NCI-H526 (cell line): ENCODE results near the gene ARFGAP1.

ENCODE experiments used
- DNase-seq, 2 experiments: peaks; one replicate each; lab custom pipeline; 2025; lab: John Stamatoyannopoulos, UW

The ARFGAP1 gene

DNA sequence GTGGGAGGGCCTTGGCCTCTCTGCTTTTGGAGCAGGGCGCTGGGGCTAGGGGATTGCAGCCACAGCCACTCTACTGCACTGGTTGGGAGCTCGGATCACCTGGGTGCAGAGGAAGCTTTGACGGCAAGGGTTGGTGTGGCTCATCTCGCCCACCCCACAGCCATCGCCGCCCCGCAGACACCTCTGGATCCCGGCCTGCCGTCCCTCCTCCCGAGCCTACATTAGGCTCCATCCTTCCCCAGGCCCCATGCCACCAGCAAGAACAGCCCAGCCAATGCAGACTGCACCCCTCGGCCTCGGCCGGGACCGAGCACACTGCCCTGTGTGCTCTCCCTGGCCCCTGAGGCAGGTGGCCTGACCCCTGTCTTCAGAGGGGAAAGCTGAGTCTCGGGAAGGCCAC, 12.1 kb upstream of the ARFGAP1 start:
- DNase-seq = no peak

GRCh38 chr20:63261060-63261794, 11.4 kb upstream of the ARFGAP1 start:
- DNase-seq = no peak

- no peak for DNase-seq
Observed at GRCh38 chr20:63261795-63262528, 10.7 kb upstream of the ARFGAP1 start.

GRCh38 chr20:63262836-63263235, 9.8 kb upstream of the ARFGAP1 start:
- DNase-seq = no peak

- DNase-seq = no peak
Observed at GRCh38 chr20:63264000-63264399, 8.6 kb upstream of the ARFGAP1 start.

DNA sequence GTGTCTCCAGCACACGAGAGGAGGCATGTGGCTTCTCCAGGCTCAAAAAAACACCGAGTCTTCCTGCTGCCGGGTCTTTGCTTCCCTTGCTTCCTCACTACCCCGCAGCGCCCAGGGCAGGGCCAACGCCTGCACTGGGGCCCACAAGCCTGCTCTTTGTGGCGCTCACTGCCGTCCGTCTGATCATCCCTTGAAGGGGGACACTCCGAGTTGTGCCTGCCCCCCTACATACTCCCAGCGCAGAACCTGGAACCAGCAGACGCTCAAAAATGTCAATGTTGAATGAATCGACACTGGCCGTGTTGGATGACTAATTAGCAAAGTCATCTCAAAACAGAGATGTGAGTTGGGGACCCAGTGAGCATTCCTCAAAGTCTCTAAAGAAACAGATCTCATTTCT, 8.1 kb upstream of the ARFGAP1 start:
- DNase-seq = no peak

DNA sequence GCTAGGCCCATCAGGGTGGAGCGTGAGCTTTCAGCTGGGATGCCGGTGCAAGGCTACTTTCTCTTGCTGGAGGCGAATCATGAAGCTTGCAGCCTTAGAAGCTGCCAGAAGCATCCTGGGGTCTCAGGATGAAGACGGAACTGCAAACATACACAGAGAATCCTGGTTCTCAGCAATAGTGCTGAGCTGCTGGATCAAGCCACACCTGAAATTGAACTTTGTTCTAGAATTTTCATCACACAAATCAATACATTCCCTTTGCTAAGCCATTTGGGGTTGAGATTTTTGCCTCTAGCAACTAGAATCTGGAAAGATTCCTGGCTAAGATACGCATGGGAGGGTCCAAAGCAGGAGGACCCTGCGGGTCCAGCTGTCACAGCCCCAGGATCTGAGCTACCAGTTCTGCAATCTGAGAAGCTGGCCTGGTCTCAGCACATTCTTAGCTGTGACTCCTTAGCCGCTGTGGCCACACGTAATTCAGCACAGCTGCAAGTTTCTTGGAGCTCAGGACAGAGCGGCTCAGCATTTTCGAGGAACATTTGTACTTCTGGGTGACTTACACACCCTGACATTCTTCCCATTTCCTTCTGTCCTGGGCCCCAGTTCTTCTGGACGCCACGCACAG, 6.6 kb upstream of the ARFGAP1 start:
- no peak for DNase-seq

DNA sequence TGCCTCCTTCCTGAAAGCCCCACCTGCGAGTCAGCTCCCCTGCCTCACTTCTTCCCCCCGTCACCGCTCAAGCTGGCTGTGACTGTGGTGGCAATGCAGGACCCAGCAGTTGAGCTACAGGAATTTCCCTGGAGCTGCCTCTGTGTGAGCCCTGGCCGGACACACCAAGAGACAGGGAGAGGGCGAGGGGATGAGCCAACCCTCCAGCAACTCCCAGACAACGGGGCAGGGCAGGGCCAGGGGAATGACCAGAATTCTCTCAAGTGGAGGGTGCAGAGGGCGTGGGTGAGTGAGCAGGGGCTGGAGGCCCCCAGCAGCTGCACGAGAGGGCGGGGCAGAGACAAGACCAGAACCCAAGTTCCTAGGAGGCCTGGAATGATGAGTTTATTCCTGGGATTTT, 4.9 kb upstream of the ARFGAP1 start:
- no peak for DNase-seq

DNA sequence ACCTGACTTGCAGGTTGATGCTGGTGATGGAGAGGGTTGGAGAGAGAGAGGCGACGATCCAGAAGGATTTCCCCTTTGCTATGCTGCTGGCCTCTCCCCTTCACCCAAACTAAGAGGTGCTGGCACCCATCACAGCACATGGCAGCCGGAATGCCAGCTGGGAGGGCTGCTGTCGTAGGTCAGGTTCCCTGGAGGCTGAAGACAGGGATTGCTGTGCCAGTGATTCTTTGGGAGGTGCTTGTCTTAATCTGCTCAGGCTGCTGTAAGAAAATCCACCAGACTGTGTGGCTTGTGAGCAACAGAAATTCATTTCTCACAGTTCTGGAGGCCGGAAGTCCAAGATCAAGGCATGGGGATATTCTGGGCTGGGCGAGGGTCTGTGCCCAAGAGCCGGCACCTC, 4.4 kb upstream of the ARFGAP1 start:
- no peak for DNase-seq

DNA sequence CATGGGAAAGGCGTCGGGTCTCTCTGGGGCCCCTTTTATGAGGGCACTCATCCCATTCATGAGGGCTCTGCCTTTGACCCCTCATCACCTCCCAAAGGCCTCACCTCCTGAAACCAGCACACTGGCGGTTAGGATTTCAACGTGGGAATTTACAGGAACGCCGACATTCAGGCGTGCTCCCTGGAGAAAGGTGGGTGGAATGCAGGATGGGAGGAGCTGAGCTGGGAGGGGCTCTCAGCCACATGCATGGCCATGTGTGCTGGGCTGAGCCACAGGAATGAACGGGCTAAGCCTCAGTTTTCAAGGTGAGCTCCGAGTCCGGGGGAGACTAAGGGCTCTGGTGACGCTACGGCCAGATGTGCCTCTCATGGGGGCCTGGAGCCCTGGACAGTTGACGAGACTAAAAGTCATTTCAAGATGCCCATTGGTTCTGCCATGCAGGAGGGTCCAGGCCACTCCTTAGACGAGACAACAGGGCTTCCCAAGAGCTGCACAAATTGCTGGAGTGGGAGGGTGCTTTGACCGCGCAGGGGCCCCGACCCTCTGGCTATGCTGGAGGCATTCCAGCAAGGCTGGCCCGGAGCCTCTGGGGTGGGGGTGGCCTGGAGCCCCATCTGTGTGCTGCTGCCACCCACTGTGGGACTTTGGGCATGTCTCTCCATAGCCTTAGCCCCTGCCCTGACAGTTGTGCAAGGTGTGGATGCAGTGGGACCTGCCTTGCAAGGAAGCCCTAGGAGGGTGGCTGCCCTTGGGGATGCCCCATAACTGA, 3.8 kb upstream of the ARFGAP1 start:
- no peak for DNase-seq

DNA sequence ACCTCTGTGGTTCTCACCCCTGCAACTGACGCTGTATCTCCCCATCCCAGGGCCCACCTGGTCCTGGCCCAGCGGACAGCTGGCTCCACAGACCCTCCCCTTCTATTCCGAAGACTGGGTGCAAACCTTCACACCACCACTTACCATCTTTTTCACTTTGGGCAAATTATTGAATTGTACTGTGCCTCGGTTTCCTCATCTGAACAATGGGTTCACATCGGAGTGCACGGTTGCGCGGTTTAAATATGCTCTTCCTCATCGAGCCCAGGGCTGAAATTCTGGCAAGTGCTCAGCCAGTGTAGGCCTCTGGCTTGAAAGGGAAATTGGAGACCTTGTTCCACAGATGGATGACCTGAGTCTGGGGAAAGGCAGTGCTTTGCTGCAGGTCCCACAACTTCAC, 2.9 kb upstream of the ARFGAP1 start:
- no peak for DNase-seq

DNA sequence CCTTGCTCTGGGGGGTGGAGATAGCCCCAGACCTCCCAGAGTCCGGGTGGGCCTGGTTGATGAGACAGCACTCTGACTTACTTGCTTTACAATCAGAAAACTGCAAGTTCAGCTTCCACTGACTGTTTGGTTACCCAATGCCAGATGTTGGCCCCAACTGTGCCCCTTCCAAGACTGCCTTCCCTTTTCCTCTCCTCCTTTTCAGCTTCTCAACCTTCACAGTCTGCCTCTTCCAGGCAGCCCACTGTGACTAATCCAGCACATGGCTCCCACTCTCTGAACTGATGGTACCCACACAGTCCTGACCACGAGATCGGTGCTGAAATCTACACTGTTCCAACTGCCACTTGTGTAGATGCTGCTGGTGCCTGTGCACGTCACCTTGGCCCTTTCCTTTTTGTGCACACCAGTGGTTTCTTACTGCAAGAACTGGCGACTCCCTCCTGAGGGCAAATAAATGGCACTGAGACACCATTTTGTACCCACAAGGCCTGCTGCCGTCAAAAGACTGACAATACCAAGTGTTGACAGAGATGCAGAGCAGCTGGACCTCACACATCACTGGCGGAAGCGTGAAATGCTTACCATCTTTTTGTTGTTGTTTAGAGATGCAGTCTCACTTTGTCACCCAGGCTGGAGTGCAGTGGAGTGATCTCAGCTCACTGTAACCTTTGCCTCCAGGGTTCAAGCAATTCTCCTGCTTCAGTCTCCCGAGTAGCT, 1.8 kb upstream of the ARFGAP1 start:
- DNase-seq = no peak

DNA sequence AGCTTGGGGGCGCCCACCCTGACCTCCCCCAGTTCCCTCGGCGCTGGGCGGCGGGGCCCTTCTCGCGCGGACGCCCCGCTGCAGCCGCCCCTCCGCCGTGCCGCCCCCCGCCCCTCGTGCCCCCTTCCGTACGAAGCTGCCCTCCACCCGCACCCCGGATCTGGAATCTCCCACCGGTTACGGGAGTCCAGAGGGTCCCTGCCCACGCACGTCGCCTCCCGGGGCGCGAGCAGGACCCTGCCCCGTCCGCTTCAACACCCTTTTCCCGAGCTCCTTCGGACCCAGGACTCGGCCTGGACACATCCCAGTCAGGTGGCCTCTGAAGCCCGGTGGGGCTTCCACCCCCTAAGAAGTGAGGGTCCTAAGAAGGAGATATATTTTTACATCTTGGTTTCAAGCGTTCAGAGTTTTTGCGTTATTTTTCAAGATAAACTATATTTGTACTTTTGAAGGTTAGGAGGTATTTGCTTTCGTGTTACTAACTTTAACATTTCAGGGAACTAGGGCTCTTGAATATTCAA, 506 bp downstream of the ARFGAP1 start:
- no peak for DNase-seq

DNA sequence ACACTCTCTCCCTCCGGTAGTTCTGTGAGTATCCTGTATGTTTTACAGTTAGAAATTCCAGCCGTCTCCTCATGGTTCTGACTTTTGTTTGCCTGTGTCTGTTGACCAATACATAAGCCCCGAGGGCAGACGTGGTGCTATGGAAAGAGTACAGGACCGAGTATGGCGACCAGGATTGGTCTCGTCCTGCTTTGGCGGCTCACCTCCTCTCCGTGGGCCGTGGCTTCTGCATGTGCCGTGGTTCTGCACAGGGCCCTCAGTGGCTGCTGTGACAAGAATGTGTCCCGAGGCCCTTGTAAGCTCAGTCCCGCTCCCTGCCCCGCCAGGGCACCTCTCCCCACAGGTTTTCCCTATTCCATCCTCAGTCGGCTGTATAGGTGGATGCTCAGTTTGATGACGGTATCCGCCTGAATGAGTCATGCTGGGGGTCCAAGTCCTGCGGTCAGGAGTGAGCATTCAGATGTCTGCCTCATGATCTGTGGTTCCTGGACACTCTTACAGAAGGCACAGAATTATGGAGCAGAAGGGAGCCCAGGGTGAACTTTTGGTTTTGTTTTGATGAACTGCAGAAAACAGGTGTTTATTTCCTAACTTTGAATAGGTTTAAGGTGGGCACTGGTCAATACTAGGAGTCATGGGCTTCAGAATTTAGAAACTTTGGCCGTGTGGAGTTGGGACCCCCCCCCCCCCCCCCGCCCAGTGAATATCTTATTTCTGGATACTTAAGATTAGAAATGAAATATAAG, 1.2 kb downstream of the ARFGAP1 start:
- no peak for DNase-seq

DNA sequence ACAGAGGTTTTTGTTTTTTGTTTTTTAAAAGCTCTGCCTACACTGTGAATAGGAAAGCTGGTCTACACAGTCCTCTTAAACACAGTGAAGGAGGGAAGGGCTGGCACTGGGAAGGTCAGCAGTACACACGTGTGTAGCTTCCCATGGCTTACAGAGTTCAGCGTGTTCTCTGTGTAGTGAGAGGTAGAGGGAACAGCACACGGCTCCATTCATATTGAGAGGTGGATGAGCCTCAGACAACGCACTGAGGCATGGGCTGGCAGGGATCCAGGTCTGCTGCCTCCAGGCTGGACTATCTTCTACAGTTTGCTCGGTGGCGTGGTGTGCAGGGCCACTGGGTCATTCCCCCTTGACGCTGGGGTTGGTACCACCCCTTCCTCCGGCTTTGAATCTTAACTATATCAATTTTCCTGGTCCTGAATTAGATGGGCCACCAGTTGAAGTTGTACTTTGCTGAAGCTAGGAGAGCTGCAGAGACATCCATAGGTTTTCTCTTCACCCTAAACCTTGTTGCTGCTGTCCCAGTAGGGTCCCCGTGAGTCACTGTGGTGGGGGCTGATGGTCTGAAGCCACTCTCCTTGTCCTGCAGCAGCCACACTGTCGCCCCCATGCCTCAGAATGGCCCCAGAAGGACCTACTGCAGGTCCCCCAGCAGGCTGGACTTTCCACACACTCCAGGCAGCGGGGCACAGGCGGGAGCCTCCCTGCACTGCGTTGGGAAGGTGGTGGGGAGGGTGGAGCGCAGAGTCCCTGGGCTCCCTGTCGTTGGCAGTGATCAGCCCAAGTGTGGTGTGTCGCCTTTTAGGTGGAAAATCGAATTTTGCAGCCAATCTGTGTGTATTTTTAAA, 2.0 kb downstream of the ARFGAP1 start:
- DNase-seq = no peak

- no peak for DNase-seq
Observed at GRCh38 chr20:63275825-63276224, 3.2 kb downstream of the ARFGAP1 start.

DNA sequence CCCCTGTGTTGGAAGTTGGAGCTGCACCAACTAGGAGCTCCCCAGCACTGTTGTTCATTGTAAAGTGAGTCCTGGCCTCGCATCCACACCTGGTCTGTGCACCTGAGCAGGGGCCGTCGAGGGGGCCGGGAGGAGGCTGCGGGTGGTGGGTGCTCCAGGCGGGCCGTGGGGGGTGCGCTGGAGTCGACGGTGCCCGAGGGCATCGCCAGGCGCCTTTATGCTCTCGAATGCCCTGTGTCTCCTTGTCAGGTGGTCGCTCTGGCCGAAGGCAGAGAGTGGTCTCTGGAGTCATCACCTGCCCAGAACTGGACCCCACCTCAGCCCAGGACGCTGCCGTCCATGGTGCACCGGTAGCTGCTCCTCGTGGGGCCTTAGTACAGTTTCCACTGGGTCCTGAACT, 4.3 kb downstream of the ARFGAP1 start:
- no peak for DNase-seq

DNA sequence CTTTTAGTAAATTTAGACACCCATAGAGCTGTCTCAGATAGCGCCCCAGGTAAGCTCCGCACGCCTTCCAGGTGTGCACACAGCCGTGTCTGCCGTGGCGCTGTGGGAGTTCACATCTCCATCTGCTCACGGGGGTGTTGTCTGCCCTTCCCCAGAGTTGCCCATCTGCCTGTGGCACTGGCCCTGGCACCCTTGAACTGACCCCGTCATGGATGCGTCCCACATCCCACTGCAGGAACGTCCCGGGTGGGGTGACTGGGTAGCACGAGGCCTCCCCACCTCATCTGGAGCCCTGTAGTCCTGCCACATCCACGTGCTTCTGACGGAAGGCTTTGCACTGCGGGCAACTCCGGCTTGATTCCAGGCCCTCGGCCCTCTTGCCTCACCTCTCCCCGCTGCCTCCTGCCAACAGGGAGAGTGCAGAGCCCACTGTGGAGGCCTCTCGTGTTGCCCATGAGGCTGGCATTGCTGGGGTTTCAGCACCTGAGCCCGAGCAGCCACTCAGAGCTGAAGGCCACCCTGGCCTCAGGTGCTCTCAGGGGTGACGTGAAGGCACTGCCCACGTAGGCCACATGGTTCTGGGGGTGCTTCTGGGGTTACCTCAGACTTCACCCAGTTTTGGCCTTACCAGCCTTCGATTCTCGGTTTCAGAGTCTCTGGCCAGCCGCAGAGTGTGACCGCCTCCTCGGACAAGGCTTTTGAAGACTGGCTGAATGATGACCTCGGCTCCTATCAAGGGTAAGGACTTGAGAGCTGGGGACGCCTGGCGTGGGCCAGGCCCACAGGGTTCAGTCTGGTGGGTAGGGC, 5.1 kb downstream of the ARFGAP1 start:
- DNase-seq = no peak

DNA sequence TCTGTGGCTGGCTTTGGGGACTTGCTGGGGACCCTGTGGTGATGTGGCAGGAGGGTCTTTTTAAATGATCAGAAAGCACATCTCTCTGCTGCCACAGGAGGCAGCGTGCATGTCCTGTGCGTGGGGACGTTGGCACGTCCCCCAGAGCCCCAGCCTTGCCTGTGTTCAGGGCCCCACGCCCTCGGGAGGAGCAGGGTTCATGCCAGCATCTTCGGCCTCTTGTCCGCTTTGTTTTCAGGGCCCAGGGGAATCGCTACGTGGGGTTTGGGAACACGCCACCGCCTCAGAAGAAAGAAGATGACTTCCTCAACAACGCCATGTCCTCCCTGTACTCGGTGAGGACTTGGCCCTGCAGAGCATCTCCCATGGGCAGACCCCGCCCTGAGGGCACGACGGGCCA, 6.0 kb downstream of the ARFGAP1 start:
- no peak for DNase-seq
